ENCODE results near the gene ZDHHC14. TPM values are rescaled to one million over a fixed set of nuclear protein-coding genes. Genes with fewer than 3 reads are reported as not detected.

The ZDHHC14 gene
- total and polyA plus RNA-seq, 2 of the 8 experiments (the other 6 are each of a cell fraction or from before 2014, with no cell fraction given), result 2.9 to 5.3 TPM

DNA sequence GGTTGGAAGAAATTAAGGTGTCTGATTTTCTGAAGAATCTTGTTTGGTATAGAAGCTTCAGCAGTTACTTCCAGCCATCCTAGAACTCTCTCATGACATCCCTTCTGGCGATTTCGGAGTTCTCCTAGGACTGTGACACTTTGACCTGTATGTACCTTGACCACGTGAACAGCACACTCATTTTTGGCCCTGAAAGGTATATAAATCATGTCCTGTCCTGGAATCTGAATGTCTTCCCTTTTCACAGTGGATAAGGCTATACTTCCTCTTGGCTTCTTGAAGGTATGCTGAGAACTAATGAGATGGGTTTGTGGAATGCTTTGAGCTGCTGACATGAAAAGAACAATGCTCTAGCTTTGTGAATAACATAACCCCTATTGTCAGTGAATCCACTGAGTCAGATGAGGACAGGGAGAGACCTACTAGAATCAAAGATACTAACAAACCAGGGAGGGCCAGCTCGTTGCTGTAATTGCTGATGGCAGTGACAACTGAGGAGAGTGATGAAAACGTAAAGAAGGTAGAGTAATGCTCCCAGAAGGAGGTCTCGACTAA, 6.0 kb upstream of the ZDHHC14 start:
- no peak overlapping the region for H3K9ac ChIP-seq (replicated peaks in 1 of 4; ENCODE audit: extremely low read depth in 1 of 4, low read depth in 3 of 4, low read length in 3 of 4)
- WGBS, 2 experiments (ENCODE audit: extremely low coverage in 1 of 2, insufficient coverage in 1 of 2, insufficient read length in 1 of 2, insufficient replicate concordance in 2 of 2, low coverage in 1 of 2, low lambda C conversion rate in 2 of 2, missing lambda C conversion rate in 1 of 2), result 69% methylated on average over 6 of the region's 6 CpGs; no CpG with 5 or more reads in 1 of the 2 experiments
- POLR2A ChIA-PET (ENCODE audit: partially characterized antibody), result interaction anchor here (1.2 kb wide), 1 partner anchor 10 kb away, joined by 3 read pairs; no protein-coding TSS in a partner anchor
- H3K79me1 ChIP-seq (ENCODE audit: low read depth, low read length), result no peaks in the 10 kb centered on the region
- H4K91ac ChIP-seq (replicated peaks; ENCODE audit: insufficient read length, low read length), result no peak overlapping the region
- no peaks in the 10 kb centered on the region for H3K9me3 ChIP-seq (ENCODE audit: insufficient read depth in 2 of 2, low read depth in 1 of 2, low read length in 1 of 2)
- no peaks in the 10 kb centered on the region for H4K20me1 ChIP-seq (replicated peaks in 1 of 2; ENCODE audit: control insufficient read depth in 1 of 2, insufficient read depth in 2 of 2, low read length in 2 of 2)
- no peaks in the 10 kb centered on the region for H3K36me3 ChIP-seq (ENCODE audit: control insufficient read depth in 2 of 4, insufficient read depth in 4 of 4, low read length in 3 of 4)
- H4K5ac ChIP-seq (ENCODE audit: insufficient read length, low read depth, low read length), result no peak overlapping the region
- no peak overlapping the region for H4K8ac ChIP-seq (ENCODE audit: extremely low read depth, insufficient read depth, low read length)
- no peak overlapping the region for H3K27ac ChIP-seq (ENCODE audit: low read depth, low read length)
- H3K23me2 ChIP-seq (ENCODE audit: low read depth, low read length), result no peaks in the 10 kb centered on the region; the same call in 1 of the 2 replicates
- H3K18ac ChIP-seq (ENCODE audit: extremely low read depth, low read length), result no peak overlapping the region
- H3K56ac ChIP-seq (replicated peaks; ENCODE audit: insufficient read length, low read depth, low read length), result no peak overlapping the region
- no peak overlapping the region for H2BK5ac ChIP-seq (ENCODE audit: low read depth, low read length)
- TF ChIP-seq, protein P1, sequence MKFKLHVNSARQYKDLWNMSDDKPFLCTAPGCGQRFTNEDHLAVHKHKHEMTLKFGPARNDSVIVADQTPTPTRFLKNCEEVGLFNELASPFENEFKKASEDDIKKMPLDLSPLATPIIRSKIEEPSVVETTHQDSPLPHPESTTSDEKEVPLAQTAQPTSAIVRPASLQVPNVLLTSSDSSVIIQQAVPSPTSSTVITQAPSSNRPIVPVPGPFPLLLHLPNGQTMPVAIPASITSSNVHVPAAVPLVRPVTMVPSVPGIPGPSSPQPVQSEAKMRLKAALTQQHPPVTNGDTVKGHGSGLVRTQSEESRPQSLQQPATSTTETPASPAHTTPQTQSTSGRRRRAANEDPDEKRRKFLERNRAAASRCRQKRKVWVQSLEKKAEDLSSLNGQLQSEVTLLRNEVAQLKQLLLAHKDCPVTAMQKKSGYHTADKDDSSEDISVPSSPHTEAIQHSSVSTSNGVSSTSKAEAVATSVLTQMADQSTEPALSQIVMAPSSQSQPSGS (IDR thresholded peaks at IDR 0.05; ENCODE audit: low read length), result no peak
- TF ChIP-seq SIX5 (IDR thresholded peaks at IDR 0.05; ENCODE audit: low read depth, low read length), result no peak
- TF ChIP-seq TBP (IDR thresholded peaks at IDR 0.05; ENCODE audit: low read depth, low read length), result no peak
- TF ChIP-seq KDM5A (IDR thresholded peaks at IDR 0.05; ENCODE audit: low read length), result no peak
- no peak for TF ChIP-seq PHF8 (conservative IDR thresholded peaks at IDR 0.05; ENCODE audit: low read depth, low read length)
- TF ChIP-seq RNF2 (IDR thresholded peaks at IDR 0.05; ENCODE audit: borderline replicate concordance, low read depth, low read length, missing control alignments, poor library complexity, severe bottlenecking), result no peak
- no peak for TF ChIP-seq POU5F1 (IDR thresholded peaks at IDR 0.05; ENCODE audit: low read depth, low read length)
- no peak for TF ChIP-seq SRF (IDR thresholded peaks at IDR 0.05; ENCODE audit: low read depth, low read length)
- no peak for TF ChIP-seq YY1 (IDR thresholded peaks at IDR 0.05; ENCODE audit: low read depth, low read length)
- TF ChIP-seq TEAD4 (IDR thresholded peaks at IDR 0.05; ENCODE audit: low read depth, low read length), result peak; percentile 66
- TF ChIP-seq NANOG (IDR thresholded peaks at IDR 0.05; ENCODE audit: insufficient read depth, low read depth, low read length, poor library complexity, severe bottlenecking), result peak; percentile 5
- CTCF ChIA-PET (ENCODE audit: partially characterized antibody), result interaction anchor here (0.7 to 1.7 kb wide), 6 partner anchors 13 to 291 kb away, joined by 3 to 7 read pairs (median 3); no protein-coding TSS in a partner anchor
- no peak overlapping the region for H3K4me3 ChIP-seq (ENCODE audit: extremely low read depth in 1 of 4, insufficient read depth in 2 of 4, low read depth in 3 of 4, low read length in 4 of 4)
- H3K14ac ChIP-seq (ENCODE audit: insufficient read length), result no peak overlapping the region
- H2BK120ac ChIP-seq (replicated peaks; ENCODE audit: low read depth, low read length), result no peak overlapping the region
- peaks cover 2 to 8% (median 5%) of the 10 kb centered on the region in 4 experiments; a peak in 5 of 7 replicates for H3K4me1 ChIP-seq (replicated peaks in 1 of 4; ENCODE audit: control insufficient read depth in 3 of 4, insufficient read depth in 4 of 4, low read length in 3 of 4)
- H2BK15ac ChIP-seq (ENCODE audit: low read length), result no peak overlapping the region
- DNase-seq (ENCODE audit: low read depth in 1 of 2, low spot score in 2 of 2) (no peak), FAIRE-seq (peak; percentile 63)
- 0 out of 7 replicates have a peak, but pooled peaks cover 0 to 2% (median 0%) of the 10 kb centered on the region in 4 experiments for H3K27me3 ChIP-seq (replicated peaks in 1 of 4; ENCODE audit: control insufficient read depth in 3 of 4, extremely low read depth in 1 of 4, insufficient read depth in 3 of 4, low read length in 3 of 4)
- H3K4ac ChIP-seq (replicated peaks; ENCODE audit: insufficient read length, low read depth, low read length), result no peak overlapping the region
- H2AFZ ChIP-seq (ENCODE audit: low read length), result no peak overlapping the region
- no peak overlapping the region for H2BK20ac ChIP-seq (ENCODE audit: low read length)
- no peaks in the 10 kb centered on the region for H3K79me2 ChIP-seq (ENCODE audit: control insufficient read depth in 1 of 2, insufficient read depth in 2 of 2, low read length in 2 of 2)
- H3K23ac ChIP-seq (ENCODE audit: insufficient read length), result no peak overlapping the region
- H2BK12ac ChIP-seq (ENCODE audit: low read depth, low read length), result no peak overlapping the region
- H3K4me2 ChIP-seq (ENCODE audit: insufficient read depth in 1 of 2, low read depth in 2 of 2, low read length in 2 of 2), result peak overlapping the region in 1 of 2 experiments; percentile 27; a peak in 1 of 4 replicates
- no peak overlapping the region for H2AK5ac ChIP-seq (ENCODE audit: low read depth, low read length)
